WERI-Rb-1 (cell line): ENCODE data around the gene SGPL1.
A peak's percentile ranks its signal among the peaks of the same experiment; 100 is the strongest.

Experiments used
- DNase-seq: peaks from one replicate; pipeline ENCODE4 v3.0.0-alpha.2; 2020
- H3K27ac ChIP-seq: fragments of 250-450 bp; sonication (Bioruptor Pico); 2 replicates; pipeline ENCODE4 v1.5.1; 2020; ENCODE audit warnings: mild to moderate bottlenecking, moderate library complexity
- H3K27me3 ChIP-seq: fragments of 250-450 bp; sonication (Bioruptor Pico); 2 replicates; pipeline ENCODE4 v1.5.1; 2021; ENCODE audit warnings: mild to moderate bottlenecking, low read depth, moderate library complexity; ENCODE audit not compliant: insufficient read depth, severe bottlenecking
- H3K36me3 ChIP-seq: fragments of 250-450 bp; sonication (Bioruptor Pico); 2 replicates; pipeline ENCODE4 v1.5.1; 2020; ENCODE audit warnings: mild to moderate bottlenecking, moderate library complexity
- H3K4me3 ChIP-seq: 2 replicates; pipeline ENCODE4 v1.5.1; 2011; ENCODE audit warnings: low read depth, mild to moderate bottlenecking, control low read depth, low read length
- H3K9me3 ChIP-seq: fragments of 250-450 bp; sonication (Bioruptor Pico); 2 replicates; pipeline ENCODE4 v1.5.1; 2021; ENCODE audit warnings: mild to moderate bottlenecking, moderate library complexity; ENCODE audit not compliant: severe bottlenecking
- CTCF ChIP-seq: IDR thresholded peaks from 2 replicates; pipeline ENCODE4 v1.5.1; 2011; ENCODE audit warnings: low read depth, mild to moderate bottlenecking, control low read depth, inconsistent platforms, low read length

SGPL1 gene

GRCh38 chr10:70863470-70864160 lies 47.9 kb downstream of the SGPL1 start:
- Histone ChIP-seq H3K36me3 (peaks cover 33% of the 10 kb centered on the region), H3K4me3 (no peak overlapping the region), H3K9me3 (no peaks in the 10 kb centered on the region), H3K27me3 (no peaks in the 10 kb centered on the region), H3K27ac (no peak overlapping the region)
- no peak for TF ChIP-seq CTCF
- DNase-seq = no peak

GRCh38 chr10:70864935-70865334 lies 49.2 kb downstream of the SGPL1 start:
- Histone ChIP-seq H3K9me3 (no peaks in the 10 kb centered on the region), H3K27me3 (no peaks in the 10 kb centered on the region), H3K4me3 (no peak overlapping the region), H3K36me3 (peaks cover 25% of the 10 kb centered on the region), H3K27ac (no peak overlapping the region)
- TF ChIP-seq CTCF = no peak
- no peak for DNase-seq

GRCh38 chr10:70866424-70866823 lies 50.7 kb downstream of the SGPL1 start:
- H3K27ac ChIP-seq = no peak overlapping the region
- H3K36me3 ChIP-seq = peaks cover 15% of the 10 kb centered on the region
- H3K27me3 ChIP-seq = no peaks in the 10 kb centered on the region
- TF ChIP-seq CTCF = no peak
- DNase-seq = no peak
- H3K4me3 ChIP-seq = no peak overlapping the region
- no peaks in the 10 kb centered on the region for H3K9me3 ChIP-seq

GRCh38 chr10:70872291-70872690 lies 56.5 kb downstream of the SGPL1 start:
- TF ChIP-seq CTCF = no peak
- no peak for DNase-seq
- H3K27ac ChIP-seq = peak overlapping the region; percentile 8; the same call in 1 of the 2 replicates
- H3K4me3 ChIP-seq = no peak overlapping the region
- H3K36me3 ChIP-seq = peaks cover 14% of the 10 kb centered on the region
- H3K27me3 ChIP-seq = no peaks in the 10 kb centered on the region
- H3K9me3 ChIP-seq = no peaks in the 10 kb centered on the region

- peak; percentile 51 for DNase-seq
- no peak for TF ChIP-seq CTCF
- Histone ChIP-seq H3K9me3 (no peaks in the 10 kb centered on the region), H3K27me3 (no peaks in the 10 kb centered on the region), H3K4me3 (no peak overlapping the region), H3K36me3 (peaks cover 25% of the 10 kb centered on the region), H3K27ac (peak overlapping the region; percentile 71)
These were observed 58.3 kb downstream of the SGPL1 start for GRCh38 chr10:70874061-70874460.

- peaks cover 42% of the 10 kb centered on the region for H3K36me3 ChIP-seq
- H3K9me3 ChIP-seq = no peaks in the 10 kb centered on the region
- TF ChIP-seq CTCF = no peak
- H3K4me3 ChIP-seq = no peak overlapping the region
- no peak overlapping the region for H3K27ac ChIP-seq
- no peaks in the 10 kb centered on the region for H3K27me3 ChIP-seq
- DNase-seq = no peak
These were observed 63.5 kb downstream of the SGPL1 start for GRCh38 chr10:70879207-70879606.
